SK-N-SH (cell line): ENCODE results near the gene KIAA0232.

ENCODE experiments used
- CHD2 ChIP-seq: fragments of 150-350 bp; IDR thresholded peaks from 2 replicates; pipeline ENCODE4 v1.6.1; 2018; ENCODE audit warnings: low read length; ENCODE audit not compliant: partially characterized antibody
- CTCF ChIP-seq: fragments of 200-600 bp; sonication (generic); IDR thresholded peaks from 2 replicates; pipeline ENCODE4 v1.6.1; 2017; ENCODE audit warnings: antibody characterized with exemption, mild to moderate bottlenecking, moderate library complexity
- FOXJ3 ChIP-seq: sonication (generic); formaldehyde crosslinking; IDR thresholded peaks from 2 replicates; pipeline ENCODE4 v1.5.1; 2020; ENCODE audit warnings: mild to moderate bottlenecking, missing genetic modification reagents
- NFIC ChIP-seq: IDR thresholded peaks from 2 replicates; pipeline ENCODE4 v1.4.0; 2012; ENCODE audit warnings: borderline replicate concordance
- NRF1 ChIP-seq: IDR thresholded peaks from 2 replicates; pipeline ENCODE4 v1.6.1; 2012; ENCODE audit warnings: low read depth, mild to moderate bottlenecking, low read length
- POLR2AphosphoS5 ChIP-seq: IDR thresholded peaks from 2 replicates; pipeline ENCODE4 v1.6.1; 2012; ENCODE audit warnings: low read depth, low read length
- RCOR1 ChIP-seq: fragments of 150-350 bp; IDR thresholded peaks from 2 replicates; pipeline ENCODE4 v1.6.1; 2017; ENCODE audit warnings: antibody characterized with exemption, low read length
- YY1 ChIP-seq: IDR thresholded peaks from 2 replicates; pipeline ENCODE4 v1.4.0; 2012; ENCODE audit warnings: low read depth, mild to moderate bottlenecking
- TF ChIP-seq, protein P1 (sequence below): fragments of 150-350 bp; IDR thresholded peaks from 2 replicates; pipeline ENCODE4 v1.6.1; 2016; ENCODE audit warnings: mild to moderate bottlenecking, low read depth, low read length
- TF ChIP-seq, protein P2 (sequence below): IDR thresholded peaks from 2 replicates; pipeline ENCODE4 v1.4.0; 2012; ENCODE audit warnings: low read depth

DNA sequence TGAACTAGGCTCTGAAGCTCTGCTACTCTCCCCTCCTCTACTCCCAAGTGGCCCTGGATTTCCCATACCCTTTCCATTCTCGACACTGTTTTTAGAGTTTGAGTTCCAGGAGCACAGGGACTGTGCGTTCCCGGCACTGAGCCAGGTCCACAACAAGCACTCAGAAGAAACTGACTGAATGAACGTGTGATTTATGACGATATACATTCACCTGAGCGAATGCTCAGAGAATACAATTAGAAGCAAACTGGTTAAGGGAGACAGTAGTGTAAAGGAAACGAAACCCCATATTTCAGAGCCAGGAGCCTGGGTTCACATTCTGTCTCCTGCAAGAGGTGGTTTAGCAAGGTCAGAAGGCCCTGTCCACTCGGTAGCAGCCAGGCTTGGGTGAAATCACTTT lies 1.4 kb upstream of the KIAA0232 start:
- no peak for TF ChIP-seq CTCF
- TF ChIP-seq YY1: no peak
- TF ChIP-seq FOXJ3 (CRISPR knock-in tag): no peak
- TF ChIP-seq, protein P1, sequence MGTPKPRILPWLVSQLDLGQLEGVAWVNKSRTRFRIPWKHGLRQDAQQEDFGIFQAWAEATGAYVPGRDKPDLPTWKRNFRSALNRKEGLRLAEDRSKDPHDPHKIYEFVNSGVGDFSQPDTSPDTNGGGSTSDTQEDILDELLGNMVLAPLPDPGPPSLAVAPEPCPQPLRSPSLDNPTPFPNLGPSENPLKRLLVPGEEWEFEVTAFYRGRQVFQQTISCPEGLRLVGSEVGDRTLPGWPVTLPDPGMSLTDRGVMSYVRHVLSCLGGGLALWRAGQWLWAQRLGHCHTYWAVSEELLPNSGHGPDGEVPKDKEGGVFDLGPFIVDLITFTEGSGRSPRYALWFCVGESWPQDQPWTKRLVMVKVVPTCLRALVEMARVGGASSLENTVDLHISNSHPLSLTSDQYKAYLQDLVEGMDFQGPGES: no peak
- no peak for TF ChIP-seq POLR2AphosphoS5
- TF ChIP-seq, protein P2, sequence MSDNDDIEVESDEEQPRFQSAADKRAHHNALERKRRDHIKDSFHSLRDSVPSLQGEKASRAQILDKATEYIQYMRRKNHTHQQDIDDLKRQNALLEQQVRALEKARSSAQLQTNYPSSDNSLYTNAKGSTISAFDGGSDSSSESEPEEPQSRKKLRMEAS: no peak
- no peak for TF ChIP-seq NRF1
- no peak for TF ChIP-seq RCOR1
- no peak for TF ChIP-seq NFIC
- no peak for TF ChIP-seq CHD2
